ENCODE results near the gene ANO3. TPM values are rescaled to one million over a fixed set of nuclear protein-coding genes. Genes with fewer than 3 reads are reported as not detected.
"Not testable (repeated sequence)": the region's sequence is repeated elsewhere in the genome, so short reads cannot be mapped to it uniquely, and the experiment has no call there.

Gene ANO3
- total RNA-seq, 1 donor: not detected

DNA sequence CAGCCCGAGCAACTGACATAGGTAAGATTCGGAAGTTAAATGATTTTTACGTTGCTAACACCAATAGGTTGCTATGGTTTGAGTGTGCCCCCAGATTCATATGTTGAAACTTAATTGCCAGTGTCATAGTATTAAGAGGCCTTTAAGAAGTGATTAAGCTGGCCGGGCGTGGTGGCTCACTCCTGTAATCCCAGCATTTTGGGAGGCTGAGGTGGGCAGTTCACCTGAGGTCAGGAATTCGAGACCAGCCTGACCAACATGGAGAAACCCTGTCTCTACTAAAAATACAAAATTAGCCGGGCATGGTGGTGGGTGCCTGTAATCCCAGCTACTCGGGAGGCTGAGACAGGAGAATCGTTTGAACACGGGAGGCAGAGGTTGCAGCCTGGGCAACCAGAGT lies 311.4 kb downstream of the ANO3 start:
- H3K4me3 ChIP-seq (ENCODE audit: low read length); H3K4me1 ChIP-seq (ENCODE audit: insufficient read depth, low read length); H3K27me3 ChIP-seq (ENCODE audit: insufficient read depth, low read length); H3K9me3 ChIP-seq (ENCODE audit: low read depth, low read length): not testable (repeated sequence)

DNA sequence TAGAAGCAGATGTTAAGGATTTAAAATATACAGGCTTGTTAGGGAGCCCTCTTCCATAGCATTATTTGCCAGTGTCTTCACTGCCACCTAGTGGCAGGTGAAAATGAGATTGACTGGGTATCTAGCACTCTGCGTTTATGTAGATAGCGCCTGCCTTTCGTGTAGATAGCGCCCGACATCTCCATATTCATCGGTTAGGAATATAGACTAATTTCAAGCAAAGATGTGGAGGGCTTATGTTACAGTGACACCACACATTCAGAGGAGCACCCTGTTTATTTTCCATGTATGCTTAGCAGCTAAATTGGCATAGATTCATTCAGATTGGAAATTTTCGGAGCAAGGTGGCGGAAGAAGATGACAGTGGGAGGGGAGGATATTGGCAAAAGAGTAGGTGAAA lies 318.0 kb downstream of the ANO3 start:
- no peak overlapping the region for H3K4me3 ChIP-seq (ENCODE audit: low read length)
- peaks cover 3% of the 10 kb centered on the region for H3K27me3 ChIP-seq (ENCODE audit: insufficient read depth, low read length)
- no peaks in the 10 kb centered on the region for H3K4me1 ChIP-seq (ENCODE audit: insufficient read depth, low read length)
- H3K9me3 ChIP-seq (ENCODE audit: low read depth, low read length): no peaks in the 10 kb centered on the region

DNA sequence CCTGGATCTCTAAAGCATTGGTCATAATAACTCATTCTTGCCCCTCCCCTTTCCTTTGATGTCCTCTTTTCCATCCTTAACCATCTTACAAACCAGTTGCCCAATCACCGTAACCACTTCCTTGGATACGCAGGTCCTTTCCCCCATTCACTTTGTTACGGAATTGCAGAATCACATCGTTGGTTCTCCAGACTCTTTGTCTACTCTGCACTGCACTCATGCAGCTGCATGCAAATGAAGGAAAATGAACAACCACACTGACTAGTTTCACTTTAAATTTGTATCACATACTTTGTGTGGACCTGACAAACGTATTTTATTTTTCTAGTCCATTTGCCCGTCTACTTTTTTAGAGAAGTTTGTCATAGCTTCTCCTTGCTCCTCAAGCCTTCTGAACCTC lies 320.0 kb downstream of the ANO3 start:
- H3K9me3 ChIP-seq (ENCODE audit: low read depth, low read length): no peaks in the 10 kb centered on the region
- H3K27me3 ChIP-seq (ENCODE audit: insufficient read depth, low read length): peaks cover 3% of the 10 kb centered on the region
- no peak overlapping the region for H3K4me3 ChIP-seq (ENCODE audit: low read length)
- H3K4me1 ChIP-seq (ENCODE audit: insufficient read depth, low read length): no peaks in the 10 kb centered on the region

DNA sequence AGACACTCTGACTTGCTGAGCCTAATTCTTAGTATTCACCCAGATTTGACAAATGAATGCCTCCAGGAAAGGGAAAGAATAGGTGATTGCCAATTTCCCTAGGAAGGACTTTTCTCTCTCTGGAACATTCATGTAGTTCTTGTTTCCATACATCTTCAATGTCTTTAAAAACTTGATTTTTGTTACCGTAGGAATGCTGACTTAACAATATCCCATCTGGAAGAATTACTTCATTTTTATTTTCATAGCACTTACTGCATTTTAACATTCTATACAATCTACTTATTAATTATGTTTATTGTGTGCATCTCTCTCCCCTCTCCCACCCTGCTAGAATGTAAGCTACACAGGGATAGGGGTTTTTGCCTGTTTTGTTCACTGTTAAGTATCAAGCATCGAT lies 323.4 kb downstream of the ANO3 start:
- Histone ChIP-seq H3K27me3 (ENCODE audit: insufficient read depth, low read length) (no peaks in the 10 kb centered on the region), H3K4me1 (ENCODE audit: insufficient read depth, low read length) (no peaks in the 10 kb centered on the region), H3K4me3 (ENCODE audit: low read length) (no peak overlapping the region), H3K9me3 (ENCODE audit: low read depth, low read length) (no peaks in the 10 kb centered on the region)

DNA sequence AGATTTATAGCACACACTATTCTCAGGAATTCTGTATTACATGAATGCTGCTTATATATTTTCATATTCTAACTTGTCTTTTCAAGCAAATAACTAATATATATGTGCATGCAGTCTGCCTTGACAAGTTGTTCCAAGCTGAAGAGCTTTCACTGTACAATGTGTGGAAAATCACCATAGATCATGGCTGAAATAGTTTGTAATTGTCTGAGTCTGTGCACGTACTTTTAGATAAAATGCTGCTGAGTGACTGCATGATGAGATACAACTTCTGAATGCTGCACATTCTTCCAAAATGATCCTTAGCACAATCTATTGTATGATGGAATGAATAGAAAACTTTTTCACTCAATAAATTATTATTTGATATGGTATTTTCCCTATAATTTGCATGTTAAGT lies 331.0 kb downstream of the ANO3 start:
- H3K9me3 ChIP-seq (ENCODE audit: low read depth, low read length): no peaks in the 10 kb centered on the region
- no peaks in the 10 kb centered on the region for H3K4me1 ChIP-seq (ENCODE audit: insufficient read depth, low read length)
- no peaks in the 10 kb centered on the region for H3K27me3 ChIP-seq (ENCODE audit: insufficient read depth, low read length)
- no peak overlapping the region for H3K4me3 ChIP-seq (ENCODE audit: low read length)

DNA sequence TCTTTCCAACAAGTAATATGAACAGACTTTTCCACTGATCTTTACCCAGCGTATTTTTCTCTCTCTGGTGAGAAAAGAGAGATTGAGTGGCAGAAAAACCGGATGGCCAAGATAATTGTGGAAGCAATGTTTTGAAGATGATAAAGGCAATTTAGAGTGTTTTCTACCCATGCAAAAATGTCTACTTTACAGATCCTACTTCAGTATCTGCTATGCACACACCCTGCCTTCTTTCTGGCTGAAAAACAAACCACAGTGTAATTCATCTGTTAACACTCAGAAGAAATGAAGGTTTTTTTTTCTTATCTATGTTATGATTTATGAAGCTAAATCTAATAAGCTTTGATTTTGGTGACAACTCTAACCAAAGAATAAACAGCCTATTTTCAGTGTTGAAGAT lies 333.1 kb downstream of the ANO3 start:
- H3K27me3 ChIP-seq (ENCODE audit: insufficient read depth, low read length): no peaks in the 10 kb centered on the region
- H3K4me1 ChIP-seq (ENCODE audit: insufficient read depth, low read length): no peaks in the 10 kb centered on the region
- no peaks in the 10 kb centered on the region for H3K9me3 ChIP-seq (ENCODE audit: low read depth, low read length)
- no peak overlapping the region for H3K4me3 ChIP-seq (ENCODE audit: low read length)

DNA sequence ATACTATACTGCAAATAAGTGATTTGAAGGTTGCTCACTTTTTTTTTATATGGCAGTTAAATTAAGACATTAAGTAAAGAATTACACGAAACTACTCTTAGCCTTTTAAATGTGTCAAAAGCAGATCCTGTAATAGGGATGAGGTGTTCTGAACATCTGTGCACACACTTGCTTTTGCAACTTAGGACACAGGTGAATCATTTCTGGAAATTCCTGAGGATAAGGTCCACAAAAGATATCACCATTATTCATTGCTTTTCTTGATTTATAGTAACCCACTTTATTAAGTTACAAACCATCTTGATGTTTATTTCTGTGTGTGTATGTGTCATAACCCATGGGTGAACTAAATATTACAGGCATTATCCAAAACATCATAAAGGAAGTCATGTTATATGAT lies 334.0 kb downstream of the ANO3 start:
- Histone ChIP-seq H3K4me3 (ENCODE audit: low read length) (no peak overlapping the region), H3K4me1 (ENCODE audit: insufficient read depth, low read length) (no peaks in the 10 kb centered on the region), H3K9me3 (ENCODE audit: low read depth, low read length) (no peaks in the 10 kb centered on the region), H3K27me3 (ENCODE audit: insufficient read depth, low read length) (no peaks in the 10 kb centered on the region)

DNA sequence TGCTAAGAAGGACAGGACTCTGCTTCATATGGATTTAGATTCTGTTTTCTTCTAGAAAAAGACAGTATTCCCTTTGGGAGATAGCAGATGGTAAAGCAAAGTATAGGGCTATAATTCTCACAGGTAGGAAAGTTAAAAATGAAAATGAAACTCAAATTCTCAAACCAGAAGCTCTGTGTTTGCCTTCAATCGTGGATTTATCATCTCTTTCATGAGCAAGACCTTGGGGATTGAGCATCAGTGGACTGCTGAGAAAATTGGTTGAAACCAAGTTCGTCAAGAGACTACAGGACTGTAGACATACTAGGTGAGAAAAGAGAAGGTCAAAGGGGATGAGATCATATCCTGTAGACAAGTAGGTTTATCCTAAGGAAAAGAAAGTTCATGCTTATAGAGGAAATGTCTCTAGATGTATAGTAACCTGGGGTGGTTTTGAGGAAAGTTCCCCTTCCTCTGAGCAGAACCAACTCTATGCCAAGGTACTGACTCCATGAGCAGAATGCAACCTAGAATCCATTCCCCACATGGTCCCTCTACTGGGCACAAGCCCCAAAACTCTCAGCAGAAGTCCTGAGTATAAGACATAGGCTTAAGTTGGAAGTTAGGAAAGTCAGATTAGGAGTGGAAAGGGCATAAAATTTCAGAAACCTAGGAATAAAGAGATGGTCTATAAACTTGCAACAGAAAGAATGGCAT lies 343.5 kb downstream of the ANO3 start:
- H3K9me3 ChIP-seq (ENCODE audit: low read depth, low read length): no peaks in the 10 kb centered on the region
- no peak overlapping the region for H3K4me3 ChIP-seq (ENCODE audit: low read length)
- no peaks in the 10 kb centered on the region for H3K27me3 ChIP-seq (ENCODE audit: insufficient read depth, low read length)
- no peaks in the 10 kb centered on the region for H3K4me1 ChIP-seq (ENCODE audit: insufficient read depth, low read length)

DNA sequence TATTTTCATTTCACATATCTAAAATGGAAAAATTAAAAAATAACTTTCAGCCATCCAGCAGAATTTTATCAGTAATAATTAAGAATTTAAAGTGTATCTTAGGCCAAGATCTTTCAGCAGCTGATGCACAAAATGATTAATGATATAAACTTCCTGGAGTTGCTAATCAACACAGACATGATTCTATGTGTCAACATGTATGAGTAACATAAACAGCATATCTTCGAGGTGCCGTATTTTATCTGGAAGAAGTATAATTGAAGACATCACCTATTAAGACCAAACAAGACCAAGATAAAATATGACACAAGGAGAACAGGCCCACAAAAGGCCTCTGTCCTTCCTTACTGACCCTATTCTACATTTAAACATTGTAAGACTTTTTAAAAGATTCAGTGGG lies 344.7 kb downstream of the ANO3 start:
- no peaks in the 10 kb centered on the region for H3K4me1 ChIP-seq (ENCODE audit: insufficient read depth, low read length)
- H3K27me3 ChIP-seq (ENCODE audit: insufficient read depth, low read length): no peaks in the 10 kb centered on the region
- no peak overlapping the region for H3K4me3 ChIP-seq (ENCODE audit: low read length)
- no peaks in the 10 kb centered on the region for H3K9me3 ChIP-seq (ENCODE audit: low read depth, low read length)

DNA sequence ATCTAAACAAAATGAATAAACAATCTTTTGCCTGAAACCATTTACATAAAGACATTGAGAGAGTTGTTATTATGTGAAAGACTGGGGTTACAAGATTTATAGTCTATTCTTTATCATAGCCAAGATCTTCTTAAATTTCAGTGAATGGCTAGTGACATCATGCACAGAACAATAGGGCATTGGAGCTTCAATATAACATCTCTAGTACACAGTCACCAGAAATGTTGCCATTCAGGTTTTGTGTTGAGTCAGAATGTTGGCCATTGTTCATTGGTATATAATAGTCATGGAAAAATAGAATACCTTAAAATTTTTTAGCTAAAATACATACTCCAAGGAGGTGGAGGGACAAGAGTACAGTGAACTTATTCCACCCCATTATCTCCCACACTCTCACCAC lies 345.6 kb downstream of the ANO3 start:
- Histone ChIP-seq H3K9me3 (ENCODE audit: low read depth, low read length) (no peaks in the 10 kb centered on the region), H3K4me1 (ENCODE audit: insufficient read depth, low read length) (no peaks in the 10 kb centered on the region), H3K4me3 (ENCODE audit: low read length) (no peak overlapping the region), H3K27me3 (ENCODE audit: insufficient read depth, low read length) (no peaks in the 10 kb centered on the region)

DNA sequence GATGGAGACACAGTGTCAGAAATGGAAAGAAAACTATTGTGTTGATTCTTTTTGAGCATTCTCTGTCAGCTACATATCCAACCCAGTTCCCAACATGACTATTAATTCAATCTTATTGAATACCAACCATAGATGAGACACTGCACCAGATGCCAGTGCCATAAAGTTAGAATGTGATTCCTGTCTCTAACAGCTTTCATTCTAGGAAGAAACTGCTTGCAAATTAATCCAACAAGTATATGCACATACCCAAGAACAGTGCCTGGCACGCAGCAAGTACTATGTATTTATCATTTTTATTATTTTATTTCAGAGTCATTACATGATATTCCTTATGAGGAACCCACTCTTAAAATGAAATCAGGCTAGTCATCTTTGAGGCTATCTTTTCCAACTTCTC lies 355.4 kb downstream of the ANO3 start:
- Histone ChIP-seq H3K4me3 (ENCODE audit: low read length) (no peak overlapping the region), H3K9me3 (ENCODE audit: low read depth, low read length) (no peaks in the 10 kb centered on the region), H3K4me1 (ENCODE audit: insufficient read depth, low read length) (no peaks in the 10 kb centered on the region), H3K27me3 (ENCODE audit: insufficient read depth, low read length) (no peaks in the 10 kb centered on the region)

DNA sequence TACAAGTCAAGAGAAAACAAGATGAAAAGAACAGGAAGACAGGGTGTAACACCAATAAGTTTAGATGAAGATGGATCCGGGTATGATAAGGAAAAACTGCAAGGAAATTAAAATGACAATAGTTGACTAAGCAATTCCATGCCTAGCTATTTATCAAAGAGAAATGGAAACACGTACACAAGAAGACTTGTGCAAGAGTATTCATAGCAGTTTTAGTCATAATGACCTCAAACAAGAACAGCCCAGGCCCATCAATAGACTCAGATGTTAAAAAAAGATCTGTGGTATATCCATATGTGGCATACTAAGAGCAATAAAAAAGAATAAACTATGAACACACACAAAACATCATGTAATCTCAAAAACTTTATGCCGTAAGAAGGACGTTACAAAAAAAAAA lies 356.8 kb downstream of the ANO3 start:
- Histone ChIP-seq H3K4me3 (ENCODE audit: low read length) (no peak overlapping the region), H3K27me3 (ENCODE audit: insufficient read depth, low read length) (no peaks in the 10 kb centered on the region), H3K4me1 (ENCODE audit: insufficient read depth, low read length) (no peaks in the 10 kb centered on the region)

DNA sequence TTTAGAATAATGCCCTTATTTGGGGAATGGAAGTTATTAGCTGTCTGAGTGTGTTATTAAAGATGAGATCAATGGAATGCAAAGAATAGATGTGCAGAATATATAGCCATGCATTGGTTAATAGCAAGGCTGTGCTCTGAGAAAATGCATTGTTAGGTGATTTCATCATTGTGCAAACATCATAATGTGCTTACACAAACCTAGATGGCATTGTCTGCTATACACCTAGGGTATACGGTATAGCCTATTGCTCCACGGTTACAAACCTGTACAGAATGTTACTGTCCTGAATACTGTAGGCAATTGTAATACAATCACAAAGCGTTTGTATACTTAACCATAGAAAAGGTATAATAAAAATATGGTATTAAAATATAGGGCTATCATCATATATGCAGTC lies 364.4 kb downstream of the ANO3 start:
- Histone ChIP-seq H3K27me3 (ENCODE audit: insufficient read depth, low read length) (no peaks in the 10 kb centered on the region), H3K9me3 (ENCODE audit: low read depth, low read length) (no peaks in the 10 kb centered on the region)

More for the DNA sequence above, 356.8 kb downstream of the ANO3 start:
- H3K9me3 ChIP-seq (ENCODE audit: low read depth, low read length): no peaks in the 10 kb centered on the region

DNA sequence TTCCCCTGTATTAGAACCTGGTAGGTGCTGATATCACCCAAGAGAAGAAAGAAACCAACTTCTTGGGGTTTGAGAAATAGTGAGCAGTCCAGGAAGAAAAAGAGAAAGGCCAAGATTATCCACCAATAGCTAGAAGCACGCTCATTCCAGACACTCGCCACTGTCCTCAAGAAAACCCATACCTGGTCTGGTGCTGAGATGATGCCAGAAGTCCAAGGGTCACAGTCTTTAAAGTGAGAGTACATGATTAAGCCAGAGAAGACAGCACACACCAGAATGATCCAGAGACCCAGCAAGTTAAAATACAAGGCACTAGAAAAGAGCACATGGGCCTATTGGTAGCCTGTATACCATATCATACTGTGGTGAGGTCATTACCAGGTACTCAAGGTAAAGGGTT lies 366.3 kb downstream of the ANO3 start:
- Histone ChIP-seq H3K9me3 (ENCODE audit: low read depth, low read length) (no peaks in the 10 kb centered on the region), H3K4me3 (ENCODE audit: low read length) (no peak overlapping the region), H3K27me3 (ENCODE audit: insufficient read depth, low read length) (no peaks in the 10 kb centered on the region), H3K4me1 (ENCODE audit: insufficient read depth, low read length) (no peaks in the 10 kb centered on the region)

More for the DNA sequence above, 364.4 kb downstream of the ANO3 start:
- Histone ChIP-seq H3K4me3 (ENCODE audit: low read length) (no peak overlapping the region), H3K4me1 (ENCODE audit: insufficient read depth, low read length) (no peaks in the 10 kb centered on the region)

DNA sequence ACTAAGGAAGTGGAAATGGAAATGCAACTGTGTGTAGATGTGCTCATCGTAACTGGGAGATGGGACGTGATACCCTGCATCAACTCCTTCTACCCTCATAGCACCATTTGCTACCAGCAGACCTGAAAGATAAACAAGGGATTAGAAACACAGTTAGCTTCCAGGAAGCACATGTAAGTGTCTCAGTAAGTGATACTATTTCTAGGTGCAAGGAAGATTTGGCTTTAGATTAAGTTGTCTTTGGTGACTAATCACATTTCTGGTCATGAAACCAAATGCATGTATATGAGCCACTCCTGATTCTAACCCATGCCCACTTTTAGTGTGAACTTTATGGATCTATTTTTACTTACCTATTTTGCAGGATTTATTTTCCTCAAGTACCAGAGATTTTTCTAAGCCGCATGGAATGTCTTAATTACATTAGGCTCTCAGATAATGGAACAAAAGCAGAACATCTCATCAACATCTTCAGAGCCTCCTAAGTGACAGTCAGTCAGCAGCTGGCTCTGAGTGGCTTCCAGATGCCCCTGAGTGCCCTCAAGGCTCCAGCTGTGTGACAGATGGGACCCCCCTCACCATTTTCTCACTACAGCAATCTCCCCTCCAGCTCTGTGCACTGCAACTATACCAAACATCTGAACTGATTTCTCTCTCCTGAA lies 368.8 kb downstream of the ANO3 start:
- Histone ChIP-seq H3K4me3 (ENCODE audit: low read length) (no peak overlapping the region), H3K9me3 (ENCODE audit: low read depth, low read length) (no peaks in the 10 kb centered on the region), H3K27me3 (ENCODE audit: insufficient read depth, low read length) (no peaks in the 10 kb centered on the region), H3K4me1 (ENCODE audit: insufficient read depth, low read length) (no peaks in the 10 kb centered on the region)

DNA sequence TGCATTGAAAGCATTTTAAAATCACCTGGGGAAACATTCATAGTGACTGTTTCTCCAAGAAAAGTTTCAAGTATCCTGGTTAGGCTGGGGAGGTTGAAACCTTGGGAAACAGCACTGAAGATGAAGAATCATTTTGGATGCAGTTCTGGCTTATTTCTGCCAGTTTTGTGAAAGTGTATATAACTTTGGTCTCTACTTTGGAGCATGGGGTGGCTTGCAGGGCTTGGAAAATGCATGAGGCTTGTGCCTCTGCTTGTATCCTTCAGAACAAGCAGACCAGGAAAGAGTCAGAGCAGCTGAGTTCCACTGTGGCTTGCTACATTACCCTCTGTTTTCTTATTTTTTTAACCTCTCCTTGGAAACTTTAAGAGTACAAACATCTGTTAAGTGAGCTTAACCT lies 370.5 kb downstream of the ANO3 start:
- Histone ChIP-seq H3K4me3 (ENCODE audit: low read length) (no peak overlapping the region), H3K9me3 (ENCODE audit: low read depth, low read length) (no peaks in the 10 kb centered on the region), H3K27me3 (ENCODE audit: insufficient read depth, low read length) (no peaks in the 10 kb centered on the region), H3K4me1 (ENCODE audit: insufficient read depth, low read length) (no peaks in the 10 kb centered on the region)

All from mononuclear cell (primary cell).